ENCODE results near the gene INSL3.

The INSL3 gene

DNA sequence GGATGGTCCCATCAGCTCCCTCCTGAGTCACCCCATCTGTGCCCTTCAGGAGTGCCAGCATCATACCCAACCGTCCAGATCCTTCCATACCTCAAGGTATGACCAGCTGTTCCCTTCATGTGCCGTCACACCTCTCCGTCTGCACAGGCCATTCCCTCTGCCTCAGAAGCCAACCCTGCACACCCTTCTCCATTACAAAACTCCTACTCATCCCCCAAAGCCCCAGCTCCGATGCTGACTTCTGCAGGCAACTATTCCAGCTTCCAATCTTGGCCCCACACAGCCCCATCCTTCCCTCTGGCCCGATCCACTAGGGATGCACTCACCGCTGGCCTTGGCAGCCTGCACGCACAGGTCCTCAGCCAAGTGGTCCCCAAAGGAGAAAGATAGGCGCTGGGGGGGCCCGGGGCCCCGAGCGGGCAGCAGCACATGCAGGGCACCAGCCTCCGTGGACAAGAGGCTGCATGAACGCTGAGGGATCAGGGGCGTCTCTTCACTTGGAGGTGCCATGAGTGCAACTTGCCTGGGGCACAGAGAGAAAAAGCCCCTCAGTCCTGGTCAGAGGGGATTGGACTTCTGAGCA lies 22.7 kb upstream of the INSL3 start:
- no peak for DNase-seq

DNA sequence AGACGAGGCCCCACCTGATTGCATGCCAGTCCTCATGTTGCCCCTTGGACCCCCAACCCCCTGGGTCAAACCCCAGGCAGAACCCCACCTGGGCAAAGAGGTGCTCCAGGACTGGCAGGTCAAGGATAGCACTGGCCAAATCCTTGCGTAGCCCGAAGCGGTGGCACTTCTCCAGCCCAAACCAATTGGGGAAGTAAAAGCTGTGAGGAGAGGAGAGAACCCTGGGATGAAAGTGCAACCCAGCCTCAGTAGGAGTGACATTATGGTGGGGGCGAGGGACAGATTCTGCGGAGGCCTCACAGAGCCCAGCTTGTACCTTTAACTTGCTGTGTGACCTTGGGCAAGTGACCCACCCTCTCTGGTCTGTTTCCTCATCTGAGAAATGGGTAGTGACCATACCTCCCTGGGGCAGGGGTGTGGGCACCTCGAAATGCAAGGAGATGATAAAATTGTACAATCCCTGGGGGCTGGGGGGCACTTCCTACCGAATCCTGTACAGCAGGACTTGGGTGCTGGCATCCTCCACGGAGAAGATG lies 22.0 kb upstream of the INSL3 start:
- DNase-seq, result no peak

DNA sequence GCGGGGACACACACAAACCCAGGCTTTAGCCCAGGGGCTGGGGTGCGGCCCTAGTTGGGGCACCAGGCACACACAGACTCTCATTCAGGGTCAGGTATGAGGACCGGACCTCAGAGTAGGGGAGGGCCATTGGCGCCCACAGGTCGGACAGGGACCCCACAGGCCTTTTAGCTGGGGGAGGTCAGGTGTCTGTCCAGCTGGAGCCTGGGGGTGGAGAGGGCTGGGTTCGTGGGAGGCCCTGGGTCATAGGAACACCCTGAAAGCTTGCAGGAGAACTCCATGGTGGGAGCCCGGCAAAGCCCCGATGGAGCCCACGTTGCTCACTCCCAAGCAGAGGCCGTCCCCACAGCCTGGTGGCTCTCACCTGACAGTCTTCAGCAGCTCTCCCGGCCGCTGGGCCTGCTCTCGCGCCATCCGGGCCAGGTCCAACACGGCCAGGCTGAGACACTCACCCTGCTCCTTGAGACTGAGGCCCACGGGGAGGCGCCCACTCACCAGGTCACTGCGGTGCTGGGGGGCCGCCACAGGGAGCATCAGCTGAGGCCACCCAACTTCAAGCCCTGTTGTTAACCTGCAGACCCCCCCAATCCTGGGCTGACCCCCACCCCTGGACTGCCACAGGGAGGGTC lies 21.5 kb upstream of the INSL3 start:
- no peak for DNase-seq

DNA sequence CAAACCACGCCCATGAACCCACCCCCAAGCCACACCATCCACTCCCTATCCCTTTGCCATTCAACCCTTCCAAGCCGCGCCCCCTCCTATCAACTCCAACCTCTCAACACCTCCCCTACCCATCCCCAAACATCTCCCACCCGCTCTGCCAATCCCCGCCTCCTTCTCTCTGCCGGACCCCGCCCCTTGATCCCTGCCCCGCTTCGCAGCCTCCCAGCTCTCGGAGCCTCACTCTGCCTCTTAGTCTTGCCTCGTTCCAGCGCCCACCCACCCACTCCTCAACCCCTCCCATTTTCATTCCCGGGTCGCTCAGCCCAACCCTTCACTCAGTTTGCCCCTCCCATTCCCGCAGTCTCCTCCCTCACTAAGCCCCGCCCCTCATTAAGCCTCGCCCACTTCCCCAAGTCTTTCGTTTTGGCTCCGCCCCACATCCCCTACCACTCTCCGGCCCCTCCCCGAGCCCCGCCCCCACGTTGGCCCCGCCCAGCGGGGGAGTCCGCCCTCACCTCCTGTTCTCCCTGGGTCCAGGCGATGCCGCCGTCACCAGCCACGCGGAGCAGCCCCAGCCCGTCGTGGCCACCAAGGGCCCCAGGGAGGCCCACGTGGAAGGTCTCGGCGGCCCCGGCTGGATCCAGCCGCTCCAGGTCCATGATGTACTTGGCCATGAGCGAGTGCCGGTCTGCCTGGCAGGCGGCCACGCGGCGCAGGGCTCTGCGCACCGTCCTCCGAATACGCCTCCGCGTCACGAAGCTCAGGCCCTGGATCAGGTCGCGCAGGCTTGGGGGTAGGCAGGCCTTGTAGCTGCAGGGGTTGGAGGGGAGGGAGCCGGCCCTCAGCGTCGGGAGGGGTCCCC lies 20.7 kb upstream of the INSL3 start:
- peak; percentile 81 for DNase-seq

DNA sequence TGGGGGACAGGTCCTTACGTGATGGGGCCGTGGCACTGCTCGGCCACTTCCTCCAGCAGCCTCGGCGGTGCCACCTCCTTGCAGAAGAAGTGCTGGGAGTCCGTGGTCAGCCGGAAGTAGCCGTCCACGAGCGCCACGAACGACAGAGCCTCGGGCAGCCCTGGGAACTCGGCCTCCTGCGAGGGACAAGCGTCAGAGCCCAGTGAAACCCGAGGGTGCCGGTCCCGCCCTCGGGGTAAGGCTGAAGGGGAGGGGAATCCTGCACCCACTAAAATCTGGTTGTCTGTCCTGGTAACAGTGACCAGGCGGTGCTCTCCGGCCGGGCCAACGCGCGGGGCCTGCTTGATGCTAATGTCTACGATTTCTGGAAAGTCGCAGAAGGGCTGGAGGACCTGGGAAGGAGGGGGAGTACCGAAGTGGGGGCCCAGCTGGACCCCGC lies 20.1 kb upstream of the INSL3 start:
- DNase-seq, result no peak

DNA sequence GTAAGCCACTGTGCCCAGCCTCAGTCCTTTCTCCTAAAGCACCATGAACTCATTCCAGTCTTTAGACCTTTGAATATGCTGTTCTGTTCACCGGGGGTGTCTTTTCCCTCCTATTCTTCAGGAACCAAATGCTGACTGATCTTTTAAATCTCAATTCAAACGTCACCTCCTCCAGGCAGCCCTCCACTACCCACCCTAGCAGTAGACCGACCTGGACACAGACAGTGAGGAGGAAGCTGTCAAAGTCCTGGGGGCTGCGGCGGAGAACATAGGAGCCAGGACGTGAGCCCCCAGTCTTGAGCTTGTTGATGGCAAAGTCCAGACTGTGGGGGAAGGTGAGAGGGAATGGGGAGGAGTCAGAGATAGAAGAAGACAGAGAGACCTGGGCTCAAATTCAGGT lies 18.7 kb upstream of the INSL3 start:
- no peak for DNase-seq

DNA sequence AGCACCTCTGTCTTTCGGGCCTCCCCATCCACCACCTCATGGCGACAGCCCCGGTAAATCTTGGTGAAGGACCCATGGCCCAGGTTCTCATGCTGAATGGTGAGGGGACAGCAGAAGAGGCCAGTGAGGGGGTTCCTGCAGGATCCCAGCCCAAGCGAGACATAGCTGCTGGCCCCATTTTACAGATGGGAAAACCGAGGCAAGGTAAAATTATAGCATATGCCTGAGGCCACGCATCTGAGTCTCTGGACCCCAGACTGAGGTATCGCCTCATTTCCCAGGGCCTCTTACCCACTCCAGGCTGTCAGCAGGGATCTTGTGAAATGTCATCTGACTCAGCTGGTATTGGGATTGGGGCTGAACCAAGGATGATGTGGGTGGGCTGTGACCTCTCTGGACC lies 16.7 kb upstream of the INSL3 start:
- no peak for DNase-seq

DNA sequence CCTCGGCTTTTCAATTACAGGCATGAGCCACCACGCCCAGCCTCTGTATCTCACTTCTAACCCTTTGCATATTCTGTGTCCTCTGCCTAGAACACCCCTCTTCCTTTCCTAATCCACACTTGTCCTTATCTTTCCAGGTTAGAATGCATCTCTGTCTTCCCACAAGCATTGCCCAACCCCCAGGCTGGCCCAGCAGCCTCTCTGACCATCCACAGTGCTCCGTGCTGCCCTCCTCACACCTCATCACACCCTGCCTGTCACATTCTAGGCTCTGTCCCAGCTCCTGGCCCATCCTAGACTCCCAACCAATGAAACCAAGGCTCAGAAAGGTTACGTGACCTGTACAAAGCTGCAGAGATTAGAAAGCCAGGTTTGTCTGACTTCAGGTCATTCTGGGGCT lies 15.2 kb upstream of the INSL3 start:
- no peak for DNase-seq

DNA sequence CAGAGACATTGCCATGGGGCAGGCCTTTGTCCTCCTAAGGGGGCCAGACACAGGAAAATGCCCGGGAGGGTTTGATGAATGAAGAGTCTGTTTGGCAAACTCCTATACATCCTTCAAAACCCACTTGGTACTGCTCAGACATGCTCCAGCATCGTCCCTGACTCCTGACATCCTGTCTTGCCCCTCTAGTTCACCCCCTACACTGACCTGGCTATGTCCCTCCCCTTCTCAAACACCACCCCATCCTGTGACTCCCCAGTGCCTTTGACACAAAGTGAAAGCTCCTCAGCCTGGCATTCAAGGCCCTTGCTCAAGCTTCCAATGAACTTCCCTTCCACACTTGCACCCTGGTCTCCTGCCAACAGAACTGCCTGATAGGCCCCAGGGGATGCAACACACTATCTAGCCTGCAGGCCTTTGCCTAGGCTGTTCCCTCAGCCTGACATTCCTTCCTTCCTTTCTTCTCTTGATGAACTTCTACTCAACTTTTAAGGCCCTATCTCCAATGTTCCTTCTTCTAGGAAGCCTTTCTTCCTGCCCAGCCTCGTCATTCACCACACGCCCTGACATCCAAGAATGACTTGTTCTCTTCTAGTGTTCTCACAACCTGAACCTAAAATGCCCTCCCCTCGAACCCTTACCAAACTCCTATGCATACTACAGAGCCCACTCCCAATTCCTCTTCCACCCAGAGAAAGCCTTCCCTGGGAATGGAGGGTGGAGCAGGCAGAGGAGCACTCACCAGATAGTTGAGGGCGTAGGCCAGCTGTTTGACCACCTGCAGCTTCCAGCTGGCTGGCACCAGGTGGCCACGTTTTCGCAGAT lies 14.1 kb upstream of the INSL3 start:
- DNase-seq, result no peak

DNA sequence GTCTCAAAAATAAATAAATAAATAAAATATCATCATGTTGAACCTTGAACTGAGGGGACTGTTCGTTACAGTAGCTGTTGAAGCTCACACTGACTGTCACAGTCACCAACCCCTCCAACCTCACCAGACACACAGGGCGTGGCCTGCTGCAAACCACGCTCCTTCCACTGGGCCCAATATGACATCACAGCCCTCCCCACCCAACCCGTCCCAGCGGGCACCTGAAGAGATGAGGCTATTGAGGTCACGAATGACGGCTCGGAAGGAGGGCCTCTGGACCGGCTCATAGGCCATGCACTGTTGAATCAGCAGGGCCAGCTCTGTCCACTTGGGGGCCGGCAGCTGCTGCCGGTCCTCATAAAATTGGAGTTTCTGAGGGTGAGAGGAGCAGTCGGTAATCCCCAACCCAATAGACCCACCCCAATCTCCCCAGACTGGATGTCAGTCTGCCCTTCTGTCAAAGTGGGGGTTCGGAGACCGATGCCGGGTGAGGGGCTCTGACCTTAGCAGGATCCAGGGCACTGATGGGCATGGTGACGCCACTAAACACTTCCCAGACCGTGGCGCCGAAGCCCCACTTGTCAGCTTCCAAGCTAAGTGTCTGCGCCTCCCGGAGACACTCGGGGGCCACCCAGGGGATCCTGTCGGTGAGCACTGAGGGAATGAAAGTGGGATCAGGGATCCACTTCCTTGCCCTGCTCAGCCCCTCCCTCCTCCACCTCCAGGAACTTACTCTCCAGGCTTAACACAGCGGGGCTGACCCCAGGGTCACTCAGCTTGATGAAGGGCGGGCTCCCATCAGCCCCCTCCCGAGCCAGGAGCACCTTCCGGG lies 13.2 kb upstream of the INSL3 start:
- DNase-seq, result no peak

DNA sequence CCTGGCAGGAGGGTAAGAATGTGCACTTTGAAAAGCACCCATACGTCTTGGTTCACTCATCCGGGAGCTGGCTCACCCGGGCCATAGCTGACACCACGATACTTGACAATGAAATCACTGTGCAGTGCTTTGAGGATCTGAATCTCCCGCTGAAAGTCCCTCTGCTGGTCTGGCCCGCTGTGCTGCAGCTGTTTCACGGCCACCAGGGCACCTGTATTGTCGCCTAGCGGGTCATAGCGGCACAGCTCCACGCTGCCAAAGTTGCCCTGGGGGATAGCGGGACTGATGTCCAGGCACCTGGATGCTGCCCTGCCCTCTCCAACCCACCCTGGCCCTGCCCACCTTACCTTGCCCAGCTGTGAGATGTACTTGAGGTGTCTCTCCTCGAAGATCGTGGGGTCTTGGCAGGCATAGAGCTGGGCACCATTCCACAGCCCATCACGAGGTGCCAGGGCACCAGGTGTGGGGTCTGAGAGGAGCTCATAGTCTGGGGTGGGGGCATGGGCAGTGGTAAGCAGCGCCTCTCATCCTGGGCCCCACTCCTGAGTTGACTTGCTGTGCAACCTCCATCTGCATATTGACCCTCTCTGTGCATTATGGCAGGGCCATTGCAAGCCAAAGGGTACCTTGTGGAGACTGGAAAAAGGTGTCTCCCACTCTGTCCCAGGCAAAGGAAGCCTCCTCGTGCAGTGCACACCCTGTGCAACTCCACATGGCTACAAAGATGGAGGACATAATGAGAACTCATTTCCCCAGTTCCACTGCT lies 11.3 kb upstream of the INSL3 start:
- DNase-seq, result no peak

DNA sequence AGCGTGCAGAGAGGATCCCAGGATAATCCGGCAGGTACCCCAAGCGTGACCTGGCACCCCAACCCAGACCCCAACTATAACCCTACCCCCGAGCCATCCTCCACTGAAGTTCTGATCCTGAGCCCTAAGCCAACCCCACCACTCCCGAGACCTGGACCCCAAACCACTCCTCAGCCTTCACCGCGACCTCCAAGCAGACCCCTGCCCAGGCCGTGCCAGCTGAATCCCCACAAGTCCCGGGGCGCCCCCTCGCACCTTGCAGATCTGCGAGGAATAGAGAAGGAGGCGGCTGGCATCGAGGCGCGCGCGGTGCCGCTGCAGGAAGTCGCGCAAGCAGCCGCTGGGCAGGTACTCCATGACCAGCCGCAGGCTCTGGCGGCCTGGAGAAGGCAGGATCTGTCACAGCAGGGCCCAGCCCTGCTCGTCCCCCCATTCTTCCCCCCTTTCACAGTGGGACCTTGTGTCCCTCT lies 10.1 kb upstream of the INSL3 start:
- no peak for DNase-seq

DNA sequence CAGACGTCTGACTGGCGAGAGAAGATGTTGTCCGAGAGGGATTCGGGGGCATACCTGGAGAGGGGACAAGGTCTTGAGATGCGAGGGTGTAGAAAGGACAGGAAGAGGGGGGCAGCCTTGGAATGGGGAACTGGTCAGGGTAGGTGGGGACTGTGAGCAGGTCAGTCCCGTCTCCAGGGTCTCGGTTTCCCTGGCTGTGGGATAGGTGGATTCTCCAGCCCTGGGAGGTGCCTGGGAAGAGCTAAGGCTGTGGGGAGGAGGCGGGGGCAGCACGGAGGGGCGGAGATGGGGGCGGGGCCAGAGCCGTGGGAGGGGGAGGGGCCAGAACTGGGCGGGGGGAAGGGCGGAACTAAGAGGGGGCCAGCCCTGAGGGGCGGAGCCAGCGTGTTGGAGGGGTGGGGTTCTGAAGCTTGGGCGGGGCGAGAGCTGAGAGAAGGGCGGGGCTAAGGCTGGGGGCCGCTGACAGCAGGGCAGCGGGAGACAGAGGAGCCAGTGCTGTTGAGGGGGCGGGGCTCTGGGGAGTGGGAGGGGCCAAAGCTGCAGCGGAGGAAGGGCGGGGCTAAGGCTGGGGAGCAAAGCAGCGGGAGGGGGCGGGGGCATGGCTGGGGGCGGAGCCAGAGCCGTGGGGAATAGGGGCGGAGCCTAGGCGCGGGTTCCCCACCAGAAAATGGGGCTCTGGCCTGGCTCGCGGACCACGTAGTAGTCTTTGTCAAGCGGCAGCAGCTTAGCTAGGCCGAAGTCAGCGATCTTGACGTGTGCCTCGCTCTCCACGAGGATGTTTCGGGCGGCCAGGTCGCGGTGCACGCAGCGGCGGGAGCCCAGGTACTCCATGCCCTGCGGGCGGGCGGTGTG lies 9.5 kb upstream of the INSL3 start:
- DNase-seq, result peak; percentile 58

DNA sequence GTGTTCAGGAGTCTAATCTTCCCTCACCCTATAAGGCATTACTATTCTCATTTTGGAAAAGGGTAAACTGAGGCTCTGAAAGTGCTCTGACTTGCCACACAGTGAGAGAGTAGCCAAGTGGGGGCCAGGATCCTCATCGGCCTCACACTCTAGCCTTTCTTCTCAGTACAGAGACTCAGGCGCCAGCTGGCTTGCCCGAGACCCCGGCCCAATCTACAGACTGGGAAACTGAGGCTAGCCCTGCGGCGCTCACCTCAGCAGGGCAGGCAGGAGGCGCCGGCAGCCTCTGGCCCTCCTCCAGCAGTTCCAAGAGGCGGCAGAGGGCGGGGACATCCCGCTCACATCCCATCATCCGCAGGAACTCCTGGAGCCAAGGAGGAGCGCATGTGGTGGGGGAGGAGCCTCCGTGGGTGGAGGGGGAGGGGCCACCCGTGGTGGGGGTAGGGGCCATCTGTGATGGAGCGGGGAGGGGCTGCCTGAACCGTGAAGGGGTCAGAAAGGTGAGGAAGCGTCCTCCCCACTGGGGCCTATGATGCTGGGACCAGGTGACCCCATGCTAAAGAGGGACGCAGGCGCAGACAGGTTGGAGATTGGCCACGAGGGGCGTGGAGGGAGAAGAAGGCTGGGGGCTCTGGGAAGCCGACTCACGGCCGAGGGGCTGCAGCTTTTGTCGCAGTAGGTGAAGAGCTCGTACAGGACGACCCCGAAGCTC lies 8.7 kb upstream of the INSL3 start:
- peak; percentile 79 for DNase-seq

DNA sequence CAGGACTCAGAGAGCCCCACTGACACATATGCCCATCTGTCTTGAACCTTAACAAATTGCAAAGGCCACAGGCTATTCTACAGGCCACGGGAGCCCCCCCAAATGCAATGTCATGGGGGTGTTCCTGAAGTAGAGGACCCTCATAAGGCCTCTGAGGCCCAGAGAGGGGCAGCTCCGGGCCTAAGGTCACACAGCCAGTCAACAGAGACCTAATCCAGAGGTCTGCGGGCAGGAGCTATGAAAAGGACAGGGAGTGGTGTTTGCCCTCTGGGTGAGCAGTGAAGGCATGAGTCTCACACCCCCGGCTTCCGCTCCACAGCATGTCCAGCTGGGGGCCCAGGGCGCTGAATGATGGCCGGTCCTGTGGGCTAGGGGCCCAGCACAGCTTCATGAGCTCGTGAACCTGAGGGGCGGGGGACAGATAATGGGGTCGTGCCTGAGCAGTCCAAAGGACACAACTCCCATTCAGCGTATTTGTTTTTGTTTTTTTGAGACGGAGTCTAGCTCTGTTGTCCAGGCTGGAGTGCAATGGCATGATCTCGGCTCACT lies 5.3 kb upstream of the INSL3 start:
- no peak for DNase-seq

DNA sequence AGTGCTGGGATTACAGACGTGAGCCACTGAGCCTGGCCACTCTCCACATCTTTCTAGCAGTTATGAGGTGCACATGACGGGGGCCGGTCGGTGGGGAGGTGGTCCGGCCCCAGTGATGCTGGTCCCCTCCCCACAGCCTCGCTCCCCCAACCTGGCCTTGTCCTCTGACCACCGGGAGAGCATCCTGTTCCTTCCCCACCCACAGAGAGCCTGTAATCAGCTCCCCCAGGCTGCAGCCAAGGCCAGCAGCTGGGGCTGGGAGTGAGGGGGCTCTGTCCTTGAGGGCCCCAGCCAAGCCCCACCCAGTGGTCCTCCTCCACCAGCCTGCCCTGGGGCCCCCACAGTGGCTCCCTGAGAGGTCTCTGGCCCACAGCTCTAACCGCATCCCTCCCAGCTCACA lies 3.0 kb upstream of the INSL3 start:
- no peak for DNase-seq

DNA sequence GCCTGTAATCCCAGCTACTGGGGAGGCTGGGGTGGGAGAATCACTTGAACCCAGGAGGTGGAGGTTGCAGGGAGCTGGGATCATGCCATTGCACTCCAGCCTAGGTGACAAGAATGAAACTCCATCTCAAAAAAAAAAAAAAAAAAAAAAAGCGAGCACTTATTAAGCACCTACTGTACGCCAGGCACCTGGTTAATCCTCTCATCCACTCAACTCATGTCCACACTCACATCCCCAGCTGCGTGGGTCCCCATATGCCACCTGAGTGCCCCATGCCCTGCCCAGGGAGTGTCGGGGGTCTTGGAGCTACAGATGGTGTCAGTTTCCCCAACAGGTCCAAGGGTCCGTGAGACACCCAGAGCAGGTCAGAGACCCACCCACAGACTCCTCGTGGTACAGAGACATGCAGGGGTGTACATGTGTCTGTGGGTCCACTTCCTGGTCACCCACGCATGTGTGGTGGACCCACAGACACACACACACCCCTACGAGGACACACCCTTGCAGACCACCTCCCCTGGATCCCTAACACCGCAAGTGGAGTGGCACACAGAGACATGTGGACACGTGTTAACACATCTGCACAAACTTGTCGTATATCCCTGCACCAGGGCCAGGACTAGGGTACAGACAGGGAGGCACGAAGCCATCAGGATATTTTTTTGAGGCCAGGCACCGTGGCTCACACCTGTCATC lies 3.5 kb downstream of the INSL3 start:
- no peak for DNase-seq

DNA sequence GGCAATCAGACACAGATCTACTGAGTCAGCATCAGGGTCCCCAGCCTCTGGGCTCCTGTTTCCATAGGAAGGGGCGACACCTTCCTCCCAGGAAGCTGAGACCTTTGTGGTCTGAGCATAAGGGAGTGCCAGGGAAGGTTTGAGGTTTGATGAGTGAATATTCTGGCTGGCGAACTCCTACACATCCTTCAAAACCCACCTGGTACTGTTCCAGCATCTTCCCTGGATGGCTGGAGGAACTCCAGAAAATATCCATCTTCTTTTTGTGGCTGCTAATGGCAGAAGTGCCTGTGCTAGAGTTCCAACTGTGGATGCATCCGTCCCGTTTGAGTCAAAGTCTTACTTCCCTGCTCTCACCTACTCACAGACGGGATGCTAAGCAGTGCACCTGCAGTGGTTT lies 9.2 kb downstream of the INSL3 start:
- no peak for DNase-seq

DNA sequence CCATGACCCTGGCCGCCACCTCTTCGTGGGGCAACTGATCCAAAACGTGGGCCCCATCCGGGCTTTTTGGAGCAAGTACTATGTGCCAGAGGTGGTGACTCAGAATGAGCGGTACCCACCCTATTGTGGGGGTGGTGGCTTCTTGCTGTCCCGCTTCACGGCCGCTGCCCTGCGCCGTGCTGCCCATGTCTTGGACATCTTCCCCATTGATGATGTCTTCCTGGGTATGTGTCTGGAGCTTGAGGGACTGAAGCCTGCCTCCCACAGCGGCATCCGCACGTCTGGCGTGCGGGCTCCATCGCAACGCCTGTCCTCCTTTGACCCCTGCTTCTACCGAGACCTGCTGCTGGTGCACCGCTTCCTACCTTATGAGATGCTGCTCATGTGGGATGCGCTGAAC lies 9.6 kb downstream of the INSL3 start:
- no peak for DNase-seq

All from retina (tissue), 1 donor.